Heart left ventricle (tissue), 16 donors: Measurements from ENCODE around the gene ZBTB8OS. TPM values are rescaled to one million over a fixed set of nuclear protein-coding genes. Genes with fewer than 3 reads are reported as not detected.

Experiments
- ATAC-seq, 4 donors: fragments of 200-7000 bp; cut with Tn5 transposase; one replicate each; pipeline ENCODE4 v1.9.1; 2020 to 2022; ENCODE audit warnings: moderate library complexity in 4 of 4, mild to moderate bottlenecking in 3 of 4, moderate number of reproducible peaks in 1 of 4
- DNase-seq, 5 donors: peaks; one replicate each; pipeline ENCODE4 v3.0.0-alpha.2; 2020
- H3K27ac ChIP-seq, 12 donors: fragments of 200-600 bp; sonication (generic) in 4 of 12; one replicate each; pipeline versions ENCODE4 v1.5.0 to v1.8.0; 2016 to 2022; ENCODE audit warnings: mild to moderate bottlenecking in 2 of 12
- H3K27me3 ChIP-seq, 9 donors: fragments of 200-600 bp; sonication (generic) in 2 of 9; one replicate each; pipeline versions ENCODE4 v1.5.1 to v1.8.0; 2016 to 2022; ENCODE audit warnings: mild to moderate bottlenecking in 3 of 9
- H3K36me3 ChIP-seq, 9 donors: fragments of 200-600 bp; sonication (generic) in 2 of 9; one replicate each; pipeline versions ENCODE4 v1.5.0 to v1.8.0; 2018 to 2022; ENCODE audit warnings: mild to moderate bottlenecking in 2 of 9
- H3K4me1 ChIP-seq, 12 donors: fragments of 200-600 bp; sonication (generic) in 4 of 12; one replicate each; pipeline versions ENCODE4 v1.5.0 to v1.8.0; 2016 to 2022; ENCODE audit warnings: mild to moderate bottlenecking in 3 of 12
- H3K4me3 ChIP-seq, 12 donors: fragments of 200-600 bp; sonication (generic) in 4 of 12; one replicate each; pipeline versions ENCODE4 v1.5.0 to v1.8.0; 2017 to 2022; ENCODE audit warnings: mild to moderate bottlenecking in 9 of 12, moderate library complexity in 4 of 12
- H3K9me3 ChIP-seq, 12 donors: fragments of 200-600 bp; sonication (generic) in 4 of 12; one replicate each; pipeline versions ENCODE4 v1.5.0 to v1.8.0; 2016 to 2022; ENCODE audit warnings: mild to moderate bottlenecking in 1 of 12
- POLR2A ChIP-seq, 2 donors: fragments of 450-650 bp; IDR thresholded peaks; one replicate each; pipeline ENCODE4 v1.6.1; 2017; ENCODE audit warnings: antibody characterized with exemption in 2 of 2, mild to moderate bottlenecking in 2 of 2, moderate library complexity in 2 of 2
- WGBS, 4 donors: extraction: QIAGEN DNeasy Blood & Tissue Kit in 2 of 4; methylation state at CpG; one replicate each; pipeline versions ENCODE4 v1.1.5 to v1.1.7; 2013 to 2018; 5-methylcytosine and 5-hydroxymethylcytosine counted together
- intact Hi-C, 10 donors: fragments of 100-400 bp; cut with DNase I; formaldehyde crosslinking; loops; one replicate each; pipeline versions ENCODE4 v1.11.1 to v1.14.2; 2022
- polyA plus RNA-seq, 2 donors: library from polyadenylated mRNA; stranded (reverse); fragments of 200-250 nt; gene quantifications; one replicate each; pipeline ENCODE4 v1.2.3, GENCODE V29; 2013
- total RNA-seq, 9 donors: library from RNA; depleted of rRNA in 2 of 9; stranded (reverse); fragments of >200 nt in 2 of 9; fragmentation: NEBNext Ultra II Directional in 3 of 9; extraction: Animal tissue kit (Norgen Biotek cat#: 25700) in 3 of 9; gene quantifications; one replicate each; pipeline versions ENCODE4 v1.1.0 to v1.2.4, GENCODE V29; 2016 to 2023
- TF ChIP-seq, protein P1 (sequence below), 12 donors: fragments of 200-600 bp; sonication (generic) in 4 of 12; IDR thresholded peaks; one replicate each; pipeline versions ENCODE4 v1.5.0 to v1.8.0; 2018 to 2022; ENCODE audit warnings: antibody characterized with exemption in 12 of 12, mild to moderate bottlenecking in 5 of 12
- donor health status: ischemic (EF 13 %, LVEDD 7.1; RV severe dilation, severe dysfunction).
- donor health status: healthy with polysubstance abuse.
- donor health status: DM: no; HTN: yes; CAD: no.
- donor health status: DM: no; HTN: no; CAD: no.
- donor health status: ischemic (EF 25% LVEDD 6.9; RV normal size, moderate dysfunction).
- donor health status: ischemic (EF 25% LVEDD 5.7; RV mildly dilated, moderate dysfunction).
- donor health status: healthy.
- donor health status: DM: yes; HTN: yes; CAD: no.
- donor health status: ischemic (EF 35%, LVEDD 5.7; RV mildly dilated, moderate dysfunction).
- donor health status: nonischemic (EF 11% LVEDD 7.7; RV severe dilation, severe dysfunction).
- donor health status: DM: yes; HTN: yes; CAD: no.
- donor health status: PGD.
- donor health status: ischemic (EF 29% LVEDD 5.4; RV normal size, mild dysfunction).
- donor health status: nonischemic (EF 23%, LVEDD 6.1; RV moderate dilation, normal function).

The ZBTB8OS gene
- total and polyA plus RNA-seq, 11 donors, result 16.5 to 60.3 (median 34.3) TPM

GRCh38 chr1:32612189-32612881 lies 38.0 kb downstream of the ZBTB8OS start:
- Histone ChIP-seq H3K36me3 (peaks cover 0 to 4% (median 0%) of the 10 kb centered on the region in 9 donors), H3K9me3 (no peaks in the 10 kb centered on the region), H3K4me3 (peak overlapping the region; percentile 30 to 74 (median 56)), H3K27me3 (no peaks in the 10 kb centered on the region), H3K4me1 (peaks cover 0 to 14% (median 7%) of the 10 kb centered on the region in 12 donors), H3K27ac (peak overlapping the region in 10 of 12 donors; percentile 54 to 83 (median 64))
- intact Hi-C loops, result loop anchor here in 3 of 10 donors (10.0 kb wide), 2 partner anchors 88 to 158 kb away; no protein-coding TSS in a partner anchor
- DNase-seq (peak; percentile 88 to 95 (median 94)), ATAC-seq (peak; percentile 100)
- 4 to 9% (median 6%) methylated on average over 17 to 35 of the region's 35 CpGs for WGBS, 4 donors
- TF ChIP-seq, protein P1, sequence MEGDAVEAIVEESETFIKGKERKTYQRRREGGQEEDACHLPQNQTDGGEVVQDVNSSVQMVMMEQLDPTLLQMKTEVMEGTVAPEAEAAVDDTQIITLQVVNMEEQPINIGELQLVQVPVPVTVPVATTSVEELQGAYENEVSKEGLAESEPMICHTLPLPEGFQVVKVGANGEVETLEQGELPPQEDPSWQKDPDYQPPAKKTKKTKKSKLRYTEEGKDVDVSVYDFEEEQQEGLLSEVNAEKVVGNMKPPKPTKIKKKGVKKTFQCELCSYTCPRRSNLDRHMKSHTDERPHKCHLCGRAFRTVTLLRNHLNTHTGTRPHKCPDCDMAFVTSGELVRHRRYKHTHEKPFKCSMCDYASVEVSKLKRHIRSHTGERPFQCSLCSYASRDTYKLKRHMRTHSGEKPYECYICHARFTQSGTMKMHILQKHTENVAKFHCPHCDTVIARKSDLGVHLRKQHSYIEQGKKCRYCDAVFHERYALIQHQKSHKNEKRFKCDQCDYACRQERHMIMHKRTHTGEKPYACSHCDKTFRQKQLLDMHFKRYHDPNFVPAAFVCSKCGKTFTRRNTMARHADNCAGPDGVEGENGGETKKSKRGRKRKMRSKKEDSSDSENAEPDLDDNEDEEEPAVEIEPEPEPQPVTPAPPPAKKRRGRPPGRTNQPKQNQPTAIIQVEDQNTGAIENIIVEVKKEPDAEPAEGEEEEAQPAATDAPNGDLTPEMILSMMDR (IDR thresholded peaks at IDR 0.05), result peak in 11 of 12 donors; percentile 20 to 56 (median 35)
- TF ChIP-seq POLR2A (IDR thresholded peaks at IDR 0.05), result peak in 1 of 2 donors; percentile 78

DNA sequence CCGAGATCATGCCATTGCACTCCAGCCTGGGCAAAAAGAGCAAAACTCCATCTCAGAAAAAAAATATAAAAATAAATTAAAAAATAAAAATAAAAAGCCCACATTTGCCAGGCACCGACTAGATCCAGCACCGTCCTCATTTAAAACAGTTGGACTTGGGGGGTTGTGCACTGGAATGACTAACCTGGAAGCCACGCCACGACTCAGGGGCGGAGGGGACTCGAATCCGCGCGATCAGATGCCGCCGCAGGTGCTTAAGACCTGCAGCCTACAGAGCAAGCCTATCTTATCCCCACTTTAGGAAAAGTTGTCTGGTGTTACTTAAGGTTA lies 38.5 kb downstream of the ZBTB8OS start:
- Histone ChIP-seq H3K4me1 (peaks cover 0 to 14% (median 7%) of the 10 kb centered on the region in 12 donors), H3K27me3 (no peaks in the 10 kb centered on the region), H3K27ac (peak overlapping the region in 10 of 12 donors; percentile 54 to 83 (median 64)), H3K36me3 (peaks cover 0 to 4% (median 0%) of the 10 kb centered on the region in 9 donors), H3K9me3 (no peaks in the 10 kb centered on the region), H3K4me3 (peak overlapping the region; percentile 30 to 74 (median 56))
- TF ChIP-seq, protein P1 (IDR thresholded peaks at IDR 0.05), result no peak
- TF ChIP-seq POLR2A (IDR thresholded peaks at IDR 0.05), result no peak
- no peak for DNase-seq
- intact Hi-C loops, result loop anchor here in 3 of 10 donors (10.0 kb wide), 2 partner anchors 87 to 157 kb away; no protein-coding TSS in a partner anchor
- no peak for ATAC-seq
- 8 to 10% (median 9%) methylated on average over 12 of the region's 12 CpGs for WGBS, 4 donors

DNA sequence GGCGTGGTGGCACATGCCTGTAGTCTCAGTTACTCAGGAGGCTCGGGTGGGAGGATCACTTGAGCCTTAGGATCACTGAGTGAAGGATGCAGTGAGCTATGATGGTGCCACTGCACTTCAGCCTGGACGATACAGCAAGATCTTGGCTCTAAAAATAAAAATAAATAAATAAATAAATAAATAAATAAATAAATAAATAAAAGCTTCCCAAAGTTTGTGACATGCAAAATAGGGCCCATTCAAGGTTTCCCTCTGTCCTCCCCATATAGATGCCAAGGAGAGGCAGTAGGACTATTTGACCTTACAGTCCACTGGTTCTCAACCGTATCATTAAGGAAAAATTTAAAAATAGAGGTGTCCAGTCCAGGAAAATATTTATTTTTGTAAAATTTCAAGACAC lies 41.2 kb downstream of the ZBTB8OS start:
- WGBS, 4 donors, result 79 to 84% (median 83%) methylated on average over 4 of the region's 4 CpGs

More for the DNA sequence above, 41.2 kb downstream of the ZBTB8OS start:
- DNase-seq (no peak), ATAC-seq (no peak)
- no peak for TF ChIP-seq POLR2A (IDR thresholded peaks at IDR 0.05)
- TF ChIP-seq, protein P1 (IDR thresholded peaks at IDR 0.05), result no peak
- Histone ChIP-seq H3K4me1 (peaks cover 0 to 14% (median 7%) of the 10 kb centered on the region in 12 donors), H3K27me3 (no peaks in the 10 kb centered on the region), H3K27ac (no peak overlapping the region), H3K36me3 (peaks cover 0 to 8% (median 0%) of the 10 kb centered on the region in 9 donors), H3K9me3 (no peaks in the 10 kb centered on the region), H3K4me3 (no peak overlapping the region)
- intact Hi-C loops, result loop anchor here in 2 of 10 donors (5.0 to 10.0 kb wide), 2 partner anchors 72 to 164 kb away; partner anchors contain the start of gene ZBTB8A (in 1 of the 2)
